GM11168 (cell line): ENCODE measurements around the gene CDK5RAP2.
"Not testable (repeated sequence)": the region's sequence is repeated elsewhere in the genome, so short reads cannot be mapped to it uniquely, and the experiment has no call there.

Source experiments
- in situ Hi-C: fragments of 300-500 bp; cut with MboI; formaldehyde crosslinking; loops from one replicate; pipeline ENCODE4 v1.12.0; 2022; ENCODE audit warnings: low sequenced_read_pairs; ENCODE audit not compliant: unreplicated experiment

Gene CDK5RAP2

GRCh38 chr9:120580051-120580896 is at the start of gene CDK5RAP2:
Gene CDK5RAP2, minus strand, starts transcription at chr9:120580167. Its CDS starts 189 bp downstream, at chr9:120579978.
- in situ Hi-C loops = no loop called here

- in situ Hi-C loops = not testable (repeated sequence)
Measured at GRCh38 chr9:120628925-120629497, 49.0 kb upstream of the CDK5RAP2 start.

GRCh38 chr9:120628207-120628924 is 48.4 kb upstream of the CDK5RAP2 start:
- in situ Hi-C loops = no loop called here

GRCh38 chr9:120627073-120627472 is 47.1 kb upstream of the CDK5RAP2 start:
- in situ Hi-C loops = no loop called here

- in situ Hi-C loops = no loop called here
Measured at GRCh38 chr9:120626512-120626911, 46.5 kb upstream of the CDK5RAP2 start.

GRCh38 chr9:120625222-120625621 is 45.3 kb upstream of the CDK5RAP2 start:
- in situ Hi-C loops = no loop called here

GRCh38 chr9:120622790-120623189 is 42.8 kb upstream of the CDK5RAP2 start:
- in situ Hi-C loops = no loop called here

- in situ Hi-C loops = no loop called here
Measured at GRCh38 chr9:120621941-120622340, 42.0 kb upstream of the CDK5RAP2 start.

- in situ Hi-C loops = no loop called here
Measured at GRCh38 chr9:120619751-120620655, 40.0 kb upstream of the CDK5RAP2 start.

- in situ Hi-C loops = no loop called here
Measured at GRCh38 chr9:120616966-120617935, 37.3 kb upstream of the CDK5RAP2 start.

GRCh38 chr9:120612218-120612617 is 32.3 kb upstream of the CDK5RAP2 start:
- in situ Hi-C loops = no loop called here

- in situ Hi-C loops = no loop called here
Measured at GRCh38 chr9:120611690-120612068, 31.7 kb upstream of the CDK5RAP2 start.

- in situ Hi-C loops = no loop called here
Measured at GRCh38 chr9:120610975-120611689, 31.2 kb upstream of the CDK5RAP2 start.

GRCh38 chr9:120609636-120610035 is 29.7 kb upstream of the CDK5RAP2 start:
- in situ Hi-C loops = no loop called here

GRCh38 chr9:120608421-120608820 is 28.5 kb upstream of the CDK5RAP2 start:
- in situ Hi-C loops = no loop called here

- in situ Hi-C loops = no loop called here
Measured at GRCh38 chr9:120603591-120603990, 23.6 kb upstream of the CDK5RAP2 start.

- in situ Hi-C loops = no loop called here
Measured at GRCh38 chr9:120603010-120603409, 23.0 kb upstream of the CDK5RAP2 start.

GRCh38 chr9:120593955-120594277 is 13.9 kb upstream of the CDK5RAP2 start:
- in situ Hi-C loops = no loop called here
